GM21825 (cell line): ENCODE data around the gene RNF208.

Experiments used
- ATAC-seq: cut with Tn5 transposase; IDR thresholded peaks from one replicate; pipeline ENCODE4 v1.9.1; 2021; ENCODE audit warnings: mild to moderate bottlenecking, moderate library complexity; ENCODE audit not compliant: unreplicated experiment

The RNF208 gene

DNA sequence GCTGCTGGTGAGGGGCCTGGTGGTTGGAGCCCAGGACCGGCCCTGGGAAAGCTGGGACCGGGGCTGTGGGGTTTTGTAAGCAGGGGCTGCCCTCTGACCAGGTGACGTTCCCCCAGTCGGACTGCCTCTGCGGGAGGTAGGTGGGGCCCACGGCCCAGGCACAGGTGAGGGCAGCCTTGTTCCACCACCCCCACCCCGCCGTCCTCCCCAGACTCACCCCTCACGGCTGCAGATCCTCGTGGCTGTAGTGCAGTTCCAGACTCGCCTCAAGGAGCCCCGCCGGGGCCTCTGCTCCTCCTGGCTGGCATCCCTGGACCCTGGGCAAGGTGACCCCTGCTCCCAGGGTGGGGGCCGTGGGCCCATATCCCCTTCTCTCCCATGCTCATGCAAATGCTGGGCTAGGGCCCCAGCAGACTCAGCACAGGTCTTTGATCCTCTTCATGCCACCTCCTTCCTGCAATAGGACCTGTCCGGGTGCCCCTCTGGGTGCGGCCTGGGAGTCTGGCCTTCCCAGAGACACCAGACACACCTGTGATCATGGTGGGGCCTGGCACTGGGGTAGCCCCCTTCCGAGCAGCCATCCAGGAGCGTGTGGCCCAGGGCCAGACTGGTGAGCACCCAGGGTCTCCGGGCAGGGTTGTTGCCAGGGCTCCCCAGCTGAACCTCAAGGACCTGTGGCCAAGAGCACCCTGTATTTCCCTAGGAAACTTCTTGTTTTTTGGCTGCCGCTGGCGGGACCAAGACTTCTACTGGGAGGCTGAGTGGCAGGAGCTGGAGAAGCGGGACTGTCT is 6.6 kb downstream of the RNF208 start:
- ATAC-seq: no peak

DNA sequence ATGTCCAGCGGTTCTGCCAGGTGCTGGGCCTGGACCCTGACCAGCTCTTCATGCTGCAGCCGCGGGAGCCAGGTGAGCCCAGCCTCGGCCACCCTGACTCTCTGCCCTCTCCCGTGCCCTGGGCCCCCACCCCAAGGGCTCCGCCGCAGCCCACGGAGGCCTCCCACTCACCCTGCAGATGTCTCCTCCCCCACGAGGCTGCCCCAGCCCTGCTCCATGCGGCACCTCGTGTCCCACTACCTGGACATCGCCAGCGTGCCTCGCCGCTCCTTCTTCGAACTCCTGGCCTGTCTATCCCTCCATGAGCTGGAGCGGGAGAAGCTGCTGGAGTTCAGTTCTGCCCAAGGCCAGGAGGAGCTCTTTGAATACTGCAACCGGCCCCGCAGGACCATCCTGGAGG is 7.4 kb downstream of the RNF208 start:
- no peak for ATAC-seq

DNA sequence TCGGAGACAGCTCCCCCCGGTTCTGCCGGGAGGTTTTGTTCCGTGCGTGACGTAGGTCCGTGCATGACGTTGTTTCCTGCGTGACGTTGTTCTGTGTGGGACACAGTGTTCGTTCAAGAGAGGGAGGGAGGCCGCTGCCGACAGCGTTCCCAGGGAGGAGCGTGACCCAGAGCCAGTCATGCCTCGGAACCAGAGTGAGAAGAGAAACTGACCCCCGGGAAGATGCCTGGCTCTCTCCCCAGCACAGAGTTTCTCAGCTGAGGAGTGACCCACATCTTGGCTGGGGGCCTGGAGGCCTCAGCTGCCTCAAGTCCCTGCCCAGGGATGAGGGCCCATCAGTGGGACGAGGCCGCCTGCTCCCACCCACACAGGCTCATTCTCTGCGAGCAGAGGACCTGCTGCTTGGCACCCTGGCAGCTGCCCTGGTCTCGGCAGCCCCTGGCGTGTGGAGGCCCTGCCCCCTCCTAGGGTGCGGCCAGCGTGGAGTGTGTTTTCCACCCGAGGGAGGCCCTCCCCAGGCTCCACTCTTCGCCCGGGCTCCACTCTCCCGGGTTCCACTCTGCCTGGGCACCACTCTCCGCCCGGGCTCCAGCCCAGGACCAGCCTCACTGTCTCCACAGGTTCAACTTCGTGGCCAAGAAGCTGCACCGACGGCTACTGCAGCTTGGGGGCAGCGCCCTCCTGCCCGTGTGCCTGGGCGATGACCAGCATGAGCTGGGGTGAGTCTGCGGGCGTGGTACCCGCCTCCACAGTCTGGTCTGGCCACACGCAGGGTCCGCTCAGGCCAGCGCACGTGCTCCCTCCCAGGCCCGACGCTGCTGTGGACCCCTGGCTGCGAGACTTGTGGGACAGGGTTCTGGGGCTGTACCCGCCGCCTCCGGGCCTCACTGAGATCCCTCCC is 8.6 kb downstream of the RNF208 start:
- no peak for ATAC-seq

DNA sequence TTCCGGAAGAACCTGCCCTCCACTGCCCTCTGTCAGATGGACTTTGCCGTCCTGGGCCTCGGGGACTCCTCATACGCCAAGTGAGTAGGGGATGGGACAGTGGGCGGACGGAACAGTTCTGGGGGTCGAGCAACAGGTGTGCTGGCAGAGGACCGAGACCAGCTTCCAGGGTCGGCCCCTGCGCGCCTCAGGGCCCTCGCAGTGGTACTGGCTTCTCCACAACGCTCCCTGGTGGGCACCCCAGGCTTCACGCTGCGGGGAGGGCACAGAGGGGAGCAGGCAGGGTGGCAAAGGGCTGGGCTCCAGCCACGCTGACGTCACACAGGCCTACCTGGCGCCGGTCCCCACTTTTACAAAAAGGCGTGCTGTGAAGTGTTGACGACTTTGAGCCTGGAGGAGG is 9.5 kb downstream of the RNF208 start:
- ATAC-seq: no peak

DNA sequence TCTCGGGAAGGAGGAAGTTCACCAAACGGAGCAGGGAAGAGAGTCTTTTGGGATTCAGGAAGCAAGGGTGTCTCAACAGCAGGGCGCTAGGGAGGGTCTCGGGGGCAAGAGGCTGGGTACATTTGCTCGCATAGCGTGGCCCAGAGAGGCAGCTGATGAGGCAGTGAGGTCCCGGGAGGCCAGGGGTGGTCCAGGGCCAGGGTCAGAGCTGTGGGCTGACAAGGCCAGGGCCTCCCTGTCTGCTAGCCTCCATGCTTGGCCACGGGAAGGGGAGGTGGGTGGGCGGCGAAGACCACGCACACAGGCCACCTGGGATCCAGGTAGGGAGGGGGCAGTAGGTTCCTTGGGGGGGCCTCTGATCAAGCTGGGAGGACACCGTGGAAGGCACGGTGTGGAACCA is 10.5 kb downstream of the RNF208 start:
- ATAC-seq: no peak

DNA sequence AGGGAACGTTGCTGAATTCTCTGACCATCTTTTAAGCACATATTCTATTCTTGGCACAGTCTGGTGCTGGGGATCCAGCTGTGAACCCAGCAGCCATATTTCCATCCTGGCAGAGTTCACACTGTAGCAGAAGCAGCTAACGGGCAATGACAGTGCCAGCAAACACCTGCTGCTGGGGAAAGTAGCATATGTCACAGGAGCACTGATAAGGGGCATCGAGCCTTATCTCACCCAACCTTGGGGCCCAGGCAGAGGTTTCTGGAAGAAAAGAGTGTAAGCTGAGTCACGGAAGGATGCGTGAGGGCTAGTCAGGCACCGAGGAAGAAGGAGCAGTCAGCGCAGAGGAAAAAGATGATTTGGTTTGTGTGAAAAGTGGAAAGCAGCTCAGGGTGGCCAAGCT is 15.4 kb downstream of the RNF208 start:
- ATAC-seq: no peak

DNA sequence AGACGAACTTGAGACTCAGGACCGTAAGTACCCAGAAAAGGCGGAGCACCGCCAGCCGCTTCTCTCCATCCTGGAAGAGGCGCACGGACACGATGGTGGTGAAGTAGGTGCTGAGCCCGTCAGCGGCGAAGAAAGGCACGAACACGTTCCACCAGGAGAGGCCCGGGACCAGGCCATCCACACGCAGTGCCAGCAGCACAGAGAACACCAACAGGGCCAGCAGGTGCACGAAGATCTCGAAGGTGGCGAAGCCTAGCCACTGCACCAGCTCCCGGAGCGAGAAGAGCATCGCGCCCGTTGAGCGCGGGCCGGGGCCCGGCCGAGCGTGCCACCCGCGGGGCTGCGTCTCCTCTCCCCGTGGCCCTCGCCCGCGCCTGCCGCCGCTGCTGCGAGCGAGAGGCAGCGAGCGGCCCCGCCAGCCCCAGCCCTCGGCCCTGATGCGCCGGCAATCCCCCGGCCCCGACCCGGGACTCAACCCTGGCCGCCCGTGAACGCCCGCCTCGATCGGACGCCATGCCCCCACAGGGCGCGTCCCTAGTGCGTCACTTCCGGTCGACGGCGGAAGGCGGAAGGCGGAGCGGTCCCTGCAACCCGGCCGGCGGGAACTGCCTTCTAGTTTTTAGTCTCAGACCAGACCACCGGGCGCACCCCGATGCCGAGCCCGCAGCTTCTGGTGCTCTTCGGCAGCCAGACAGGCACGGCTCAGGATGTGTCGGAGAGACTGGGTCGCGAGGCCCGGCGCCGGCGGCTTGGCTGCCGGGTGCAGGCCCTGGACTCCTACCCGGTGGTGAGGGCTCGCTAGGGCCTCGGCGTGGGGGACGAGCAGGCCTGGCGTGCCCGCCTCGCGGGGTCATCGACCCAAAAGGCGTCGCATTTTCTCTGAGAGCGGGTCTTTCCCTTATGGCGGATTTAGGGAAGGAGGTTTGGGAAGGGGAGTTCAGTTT is 16.6 kb downstream of the RNF208 start, which contains the start of the genes NDOR1 and TMEM203:
NDOR1 (plus strand) TSS at position 575 of the 944 bp plus-strand sequence; CDS start at position 653, 78 bp downstream.
TMEM203 (minus strand) TSS at position 523 of the 944 bp plus-strand sequence; CDS start at position 289, 234 bp downstream.
- ATAC-seq: peak; percentile 38

DNA sequence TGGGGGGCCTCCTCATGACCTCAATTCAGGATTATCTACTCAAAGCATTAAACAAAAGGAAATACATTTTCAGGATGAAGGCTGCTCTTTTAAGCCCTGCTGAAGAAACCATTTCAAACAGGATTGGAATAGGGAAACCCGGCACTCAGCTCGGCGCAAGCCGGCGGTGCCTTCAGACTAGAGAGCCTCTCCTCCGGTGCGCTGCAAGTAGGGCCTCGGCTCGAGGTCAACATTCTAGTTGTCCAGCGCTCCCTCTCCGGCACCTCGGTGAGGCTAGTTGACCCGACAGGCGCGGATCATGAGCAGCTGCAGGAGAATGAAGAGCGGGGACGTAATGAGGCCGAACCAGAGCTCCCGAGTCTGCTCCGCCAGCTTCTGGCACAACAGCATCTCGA is 17.3 kb downstream of the RNF208 start:
- ATAC-seq: no peak

DNA sequence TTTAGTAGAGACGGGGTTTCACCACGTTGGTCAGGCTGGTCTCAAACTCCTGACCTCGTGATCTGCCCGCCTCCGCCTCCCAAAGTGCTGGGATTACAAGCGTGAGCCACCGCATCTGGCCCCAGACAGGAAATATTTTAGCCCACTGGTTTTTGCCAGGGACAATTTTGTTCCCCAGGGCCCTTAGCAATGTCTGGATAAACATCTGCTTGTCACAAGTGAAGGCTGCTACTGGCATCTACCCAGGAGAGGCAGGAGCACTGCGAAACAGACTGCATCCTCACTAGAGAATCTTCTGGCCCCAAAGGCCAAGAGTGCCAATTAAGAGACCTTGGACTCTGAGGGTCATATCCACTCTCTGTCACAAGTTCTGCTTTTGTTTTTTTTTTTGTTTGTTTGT is 19.1 kb downstream of the RNF208 start:
- no peak for ATAC-seq

DNA sequence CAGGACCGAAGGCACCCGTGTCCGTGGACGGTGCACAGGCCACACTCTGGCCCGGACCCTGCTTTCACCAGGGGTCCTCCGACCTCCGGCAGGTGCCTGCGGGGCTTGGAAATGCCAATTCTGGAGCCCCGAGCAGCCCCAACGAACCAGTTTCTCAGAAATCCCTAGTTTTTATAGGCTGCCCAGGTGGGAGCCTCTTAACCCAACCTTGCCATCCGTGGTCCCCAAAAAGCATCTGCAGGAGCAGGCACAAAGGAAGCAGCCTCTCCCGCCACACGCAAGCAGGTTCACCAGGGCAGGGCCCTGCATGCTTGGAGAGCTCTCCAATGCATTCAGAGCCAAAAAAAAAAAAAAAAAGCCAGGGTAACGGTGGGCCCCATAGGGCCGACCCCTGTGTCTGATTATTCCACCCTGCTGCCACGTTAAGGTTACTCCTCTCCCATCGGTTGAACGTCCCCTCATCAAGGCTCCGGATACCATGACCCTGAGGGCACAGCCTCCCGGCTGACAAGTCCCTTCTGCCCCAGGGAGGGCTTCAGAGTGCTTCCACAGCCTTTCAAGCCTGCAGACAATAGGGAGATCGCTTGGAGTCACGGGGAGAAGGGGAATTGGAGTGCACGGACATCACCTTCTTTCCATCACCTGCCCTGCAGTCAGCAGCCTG is 20.7 kb downstream of the RNF208 start:
- ATAC-seq: no peak

DNA sequence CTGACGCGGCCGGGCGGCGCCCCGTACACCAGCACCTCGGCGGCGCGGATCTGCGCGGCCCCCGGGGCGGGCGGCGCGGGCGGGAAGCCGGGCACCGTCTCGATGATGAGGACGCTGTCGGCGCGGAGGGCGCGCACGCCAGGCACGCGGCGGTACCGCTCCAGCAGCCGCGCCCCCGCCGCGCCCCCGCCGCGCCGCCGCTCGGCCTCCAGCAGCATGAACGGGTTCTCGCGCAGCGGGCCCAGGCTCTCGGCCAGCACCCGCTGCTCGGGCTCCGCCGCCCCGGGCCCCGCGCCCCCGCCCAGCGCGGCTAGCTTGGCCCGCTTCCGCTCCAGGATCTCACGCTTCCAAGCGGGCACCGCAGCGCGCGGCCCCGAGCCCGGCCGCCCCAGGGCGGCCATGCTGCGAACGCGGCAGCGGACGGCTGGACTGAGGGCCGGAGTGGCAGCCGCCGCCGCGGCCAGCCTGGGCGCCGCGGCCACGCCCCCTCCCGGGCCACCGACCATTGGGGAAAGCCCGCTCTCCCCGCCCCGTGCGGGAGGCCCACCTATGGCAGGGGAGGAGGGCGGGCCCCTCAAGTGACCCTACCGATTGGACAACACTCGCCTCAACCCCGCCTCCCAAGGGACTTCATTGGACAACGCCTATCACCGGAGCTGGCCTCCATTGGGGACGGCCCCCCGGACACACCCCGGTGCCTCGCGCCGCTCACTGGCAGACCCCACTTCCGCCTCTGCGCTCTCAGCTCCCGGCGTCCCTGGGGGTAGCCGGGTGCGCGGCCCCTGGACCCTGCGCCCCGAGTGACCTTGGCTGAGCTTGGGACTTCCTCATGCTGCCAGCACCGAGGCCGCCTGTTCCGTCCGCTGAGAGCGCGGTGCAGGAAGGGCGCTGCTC is 21.5 kb downstream of the RNF208 start, which contains the start of gene TPRN:
TPRN (minus strand) TSS at position 431 of the 894 bp plus-strand sequence; CDS start at position 401, 30 bp downstream.
- ATAC-seq: peak; percentile 81

DNA sequence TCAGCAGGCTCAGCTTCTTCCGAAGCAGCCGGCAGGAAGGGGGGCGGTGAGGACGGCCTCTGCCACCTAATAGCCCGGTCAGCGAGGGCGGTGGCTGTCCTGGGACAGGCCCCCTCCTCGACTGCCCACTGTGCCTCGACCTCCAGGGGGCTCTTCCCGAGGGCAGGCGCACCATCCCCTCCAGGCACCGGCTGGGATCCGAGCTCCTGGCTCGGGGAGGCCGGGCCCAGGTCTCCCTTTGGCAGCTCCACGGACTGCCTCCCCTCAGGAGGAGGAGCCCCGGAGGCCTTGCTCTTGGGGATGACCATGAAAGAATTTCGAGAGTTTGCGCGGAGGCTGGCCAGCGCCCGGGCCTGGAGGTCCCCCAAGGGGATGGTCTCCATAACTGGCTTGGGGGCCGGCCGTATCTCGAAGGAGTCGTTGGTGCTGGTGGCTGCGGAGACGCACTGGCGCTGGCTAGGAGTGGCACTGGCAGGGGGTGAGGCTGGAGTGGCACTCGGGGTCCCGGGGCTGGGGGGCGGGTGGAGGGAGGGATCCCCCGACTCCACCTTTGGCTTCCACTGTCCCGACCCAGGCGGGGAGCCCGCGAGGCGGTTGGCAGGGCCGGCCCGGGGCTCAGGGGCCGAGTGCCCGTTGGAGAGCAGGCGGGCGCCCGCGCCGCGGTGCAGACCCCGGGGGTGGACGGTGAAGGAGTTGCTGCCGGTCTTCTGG is 22.5 kb downstream of the RNF208 start:
- ATAC-seq: no peak

DNA sequence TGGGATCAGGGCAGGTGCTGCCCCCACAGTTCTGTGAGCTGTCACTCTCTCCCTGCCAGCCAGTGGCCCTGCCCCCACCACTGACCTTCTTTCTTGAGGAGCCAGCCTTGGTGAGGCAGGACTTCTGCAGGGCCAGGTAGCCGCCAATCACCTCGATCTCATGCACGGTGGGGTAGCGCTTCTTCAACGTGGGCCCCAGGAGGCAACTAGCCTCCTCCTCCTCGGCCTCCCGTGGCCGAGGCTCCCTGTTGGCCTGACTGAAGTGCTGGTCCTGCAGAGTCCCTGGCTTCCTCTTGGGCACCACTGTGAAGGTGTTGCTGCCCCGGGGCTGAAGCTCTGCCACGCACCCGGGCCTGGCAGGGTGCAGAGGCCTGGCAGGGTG is 23.1 kb downstream of the RNF208 start:
- ATAC-seq: no peak

DNA sequence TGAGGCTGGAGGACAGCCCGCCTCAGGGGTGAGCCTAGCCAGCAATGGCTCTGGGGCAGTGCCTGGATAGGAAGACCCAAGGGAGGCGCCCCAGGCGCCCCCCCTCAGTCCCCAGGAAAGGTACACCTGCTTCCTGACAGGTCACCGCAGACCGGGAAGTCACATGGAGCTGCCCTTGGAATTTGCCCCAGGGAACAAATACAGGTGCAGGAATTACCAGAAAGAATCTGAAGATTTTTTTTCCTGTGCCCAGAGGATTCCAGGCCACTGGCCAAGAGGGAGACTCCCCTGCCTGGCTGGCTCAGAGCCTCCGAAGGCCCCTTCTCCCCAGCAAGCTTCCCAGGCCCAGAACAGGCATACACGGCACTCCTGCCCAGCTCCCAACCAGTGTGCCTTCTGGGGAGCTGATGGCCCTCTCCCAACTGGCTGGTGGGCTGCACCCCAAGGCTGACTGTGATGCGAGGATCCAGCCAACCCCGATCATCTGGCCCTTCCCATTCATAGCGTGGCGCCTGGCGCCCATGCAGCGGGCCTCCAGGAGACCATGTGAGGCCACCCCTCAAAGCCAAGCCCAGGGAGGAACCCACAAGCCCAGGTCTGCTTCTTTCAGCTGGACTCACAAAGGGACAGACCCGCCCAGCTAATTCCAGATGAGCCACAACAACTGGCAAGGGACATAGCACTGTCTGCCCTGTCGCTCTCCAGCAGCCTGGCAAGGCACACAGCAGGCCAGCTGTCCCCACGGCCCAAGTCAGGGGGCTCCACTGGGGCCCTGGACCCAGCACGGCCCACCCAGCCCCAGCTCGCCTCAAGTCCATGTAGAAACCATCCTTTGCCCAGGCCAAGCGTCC is 23.8 kb downstream of the RNF208 start:
- ATAC-seq: no peak

DNA sequence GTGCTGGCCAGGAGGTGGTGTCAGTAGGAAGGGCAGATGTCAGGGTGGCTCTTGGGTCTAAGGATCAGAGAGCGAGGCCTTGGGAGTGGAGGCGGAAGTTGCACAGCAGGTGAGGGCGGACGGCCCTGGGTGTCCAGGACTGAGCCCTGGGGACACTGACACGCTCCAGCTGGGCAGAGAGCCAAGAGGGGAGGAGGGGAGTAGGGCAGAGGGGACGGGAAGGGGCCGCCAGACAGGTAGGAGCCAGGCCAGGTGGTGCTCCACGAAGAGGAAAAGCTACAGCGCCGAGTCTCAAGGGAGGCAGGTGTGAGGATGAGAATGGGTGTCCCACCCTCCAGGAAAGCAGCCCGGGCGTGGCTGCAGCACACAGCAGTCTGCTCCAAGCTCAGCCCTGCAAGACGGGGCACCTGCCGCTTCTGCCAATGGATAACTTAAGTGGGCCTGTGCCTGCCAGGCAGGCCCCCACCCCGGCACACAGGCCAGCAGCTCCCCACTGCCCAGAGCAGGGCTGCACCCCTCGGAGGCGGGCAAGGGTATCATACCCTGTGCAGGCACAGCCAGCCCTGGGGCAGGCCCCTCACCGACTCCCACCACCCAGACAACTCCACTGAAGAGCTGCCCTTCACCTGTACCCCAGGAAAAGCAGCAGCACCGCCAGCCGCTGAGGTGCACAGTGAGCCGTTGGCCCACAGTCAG is 26.4 kb downstream of the RNF208 start:
- no peak for ATAC-seq

DNA sequence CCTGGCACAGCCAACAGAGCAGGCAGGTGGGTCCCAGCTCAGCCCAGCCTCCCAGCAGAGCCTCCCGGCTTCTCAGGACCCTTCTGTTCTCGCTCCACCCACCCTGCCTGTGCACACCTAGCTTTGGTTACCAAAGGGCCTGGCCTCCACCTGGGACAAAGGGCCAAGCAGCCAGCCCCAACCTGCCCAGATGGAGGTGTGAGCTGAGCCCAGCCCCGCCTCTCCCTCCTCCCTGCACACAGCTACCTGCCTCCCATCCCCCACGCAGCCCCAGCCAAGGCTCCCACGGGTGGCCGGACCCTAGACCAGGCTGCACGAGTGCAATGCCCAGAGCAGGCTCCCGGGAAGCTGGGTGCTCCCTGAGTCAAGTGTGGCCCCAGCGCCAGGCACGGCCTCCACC is 27.1 kb downstream of the RNF208 start:
- ATAC-seq: no peak

DNA sequence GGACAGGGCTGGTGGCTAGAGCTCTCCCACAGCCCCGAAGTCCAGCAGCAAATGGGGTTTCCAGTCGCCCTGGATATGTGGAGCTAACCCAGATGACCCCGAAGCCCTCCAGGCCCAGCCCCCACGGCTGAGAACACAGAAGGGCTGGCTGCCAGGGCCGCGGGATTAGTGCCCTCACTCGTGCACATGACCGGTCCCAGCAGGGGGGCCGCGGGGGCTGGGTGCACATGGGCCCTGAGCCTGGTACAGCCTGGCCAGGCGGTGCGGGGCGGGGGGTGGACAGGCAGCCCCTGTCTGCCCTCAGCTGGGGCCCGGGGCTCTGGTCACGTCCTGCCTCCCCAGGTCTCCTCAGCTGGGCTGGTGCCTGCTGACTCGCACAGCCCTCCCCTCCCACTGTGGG is 27.7 kb downstream of the RNF208 start:
- no peak for ATAC-seq
